Effector memory CD4-positive, alpha-beta T cell (primary cell): Measurements from ENCODE around the gene XRCC6.
"Not testable (repeated sequence)": the region's sequence is repeated elsewhere in the genome, so short reads cannot be mapped to it uniquely, and the experiment has no call there.

Experiments
- DNase-seq, 3 donors: peaks; one replicate each; pipeline ENCODE4 v3.0.0-alpha.2; 2020
- H3K27ac ChIP-seq: 2 replicates; pipeline ENCODE4 v1.7.0; 2013; ENCODE audit warnings: mild to moderate bottlenecking, low read length, moderate library complexity; ENCODE audit not compliant: insufficient read depth, poor library complexity, severe bottlenecking
- H3K27me3 ChIP-seq: replicated peaks from 2 replicates; pipeline ENCODE4 v1.7.0; 2013; ENCODE audit warnings: mild to moderate bottlenecking, low read length; ENCODE audit not compliant: insufficient read depth, control insufficient read depth, poor library complexity, severe bottlenecking
- H3K36me3 ChIP-seq: 2 replicates; pipeline ENCODE4 v1.7.0; 2013; ENCODE audit warnings: mild to moderate bottlenecking, low read length, moderate library complexity; ENCODE audit not compliant: control insufficient read depth, insufficient read depth
- H3K4me1 ChIP-seq: 2 replicates; pipeline ENCODE4 v1.7.0; 2013; ENCODE audit warnings: low read length, mild to moderate bottlenecking; ENCODE audit not compliant: control insufficient read depth, insufficient read depth, poor library complexity, severe bottlenecking
- H3K4me3 ChIP-seq: 2 replicates; pipeline ENCODE4 v1.7.0; 2013; ENCODE audit warnings: low read length, low read depth, mild to moderate bottlenecking; ENCODE audit not compliant: insufficient read depth, poor library complexity, severe bottlenecking
- H3K9me3 ChIP-seq: 2 replicates; pipeline ENCODE4 v1.7.0; 2013; ENCODE audit warnings: mild to moderate bottlenecking, low read length, moderate library complexity; ENCODE audit not compliant: control insufficient read depth

Gene XRCC6

GRCh38 chr22:41579997-41580355 is 41.1 kb upstream of the XRCC6 start:
- H3K9me3 ChIP-seq, result no peaks in the 10 kb centered on the region
- H3K4me3 ChIP-seq, result no peak overlapping the region
- H3K36me3 ChIP-seq, result peaks cover 42% of the 10 kb centered on the region
- H3K27me3 ChIP-seq, result no peaks in the 10 kb centered on the region
- no peak for DNase-seq
- no peak overlapping the region for H3K27ac ChIP-seq
- no peaks in the 10 kb centered on the region for H3K4me1 ChIP-seq

- Histone ChIP-seq H3K9me3 (no peaks in the 10 kb centered on the region), H3K27me3 (no peaks in the 10 kb centered on the region), H3K36me3 (peaks cover 32% of the 10 kb centered on the region), H3K4me3 (no peak overlapping the region), H3K4me1 (no peaks in the 10 kb centered on the region), H3K27ac (no peak overlapping the region)
- no peak for DNase-seq
Measured at GRCh38 chr22:41582694-41583093, 38.4 kb upstream of the XRCC6 start.

- Histone ChIP-seq H3K4me3 (no peak overlapping the region), H3K27ac (no peak overlapping the region), H3K27me3 (no peaks in the 10 kb centered on the region), H3K9me3 (no peaks in the 10 kb centered on the region), H3K4me1 (peaks cover 8% of the 10 kb centered on the region), H3K36me3 (peaks cover 21% of the 10 kb centered on the region)
- no peak for DNase-seq
Measured at GRCh38 chr22:41584881-41585280, 36.2 kb upstream of the XRCC6 start.

GRCh38 chr22:41585898-41586297 is 35.2 kb upstream of the XRCC6 start:
- no peaks in the 10 kb centered on the region for H3K27me3 ChIP-seq
- H3K36me3 ChIP-seq, result peaks cover 21% of the 10 kb centered on the region
- no peak overlapping the region for H3K27ac ChIP-seq
- no peak overlapping the region for H3K4me3 ChIP-seq
- H3K4me1 ChIP-seq, result peaks cover 8% of the 10 kb centered on the region
- no peak for DNase-seq
- no peaks in the 10 kb centered on the region for H3K9me3 ChIP-seq

GRCh38 chr22:41587347-41587723 is 33.8 kb upstream of the XRCC6 start:
- Histone ChIP-seq H3K27me3 (no peaks in the 10 kb centered on the region), H3K27ac (no peak overlapping the region), H3K4me1 (peaks cover 8% of the 10 kb centered on the region), H3K36me3 (peaks cover 21% of the 10 kb centered on the region), H3K9me3 (no peaks in the 10 kb centered on the region), H3K4me3 (no peak overlapping the region)
- DNase-seq, result no peak

GRCh38 chr22:41589391-41590241 is 31.5 kb upstream of the XRCC6 start, which contains the start of gene PMM1:
TSS of gene PMM1 (minus strand) at chr22:41589840. CDS start at chr22:41589805, 35 bp downstream.
- peak; percentile 100 for DNase-seq
- Histone ChIP-seq H3K4me1 (peaks cover 8% of the 10 kb centered on the region), H3K27me3 (no peaks in the 10 kb centered on the region), H3K9me3 (no peaks in the 10 kb centered on the region), H3K36me3 (peaks cover 5% of the 10 kb centered on the region), H3K27ac (peak within 1 kb of the TSS; percentile 63), H3K4me3 (peak within 1 kb of the TSS; percentile 80)

GRCh38 chr22:41593336-41593960 is 27.6 kb upstream of the XRCC6 start:
- H3K9me3 ChIP-seq, H3K36me3 ChIP-seq, H3K4me3 ChIP-seq, DNase-seq, H3K27me3 ChIP-seq, H3K4me1 ChIP-seq, H3K27ac ChIP-seq: not testable (repeated sequence)

- Histone ChIP-seq H3K4me1 (no peaks in the 10 kb centered on the region), H3K27me3 (no peaks in the 10 kb centered on the region), H3K4me3 (no peak overlapping the region), H3K36me3 (peaks cover 2% of the 10 kb centered on the region), H3K27ac (no peak overlapping the region), H3K9me3 (no peaks in the 10 kb centered on the region)
- DNase-seq, result no peak
Measured at GRCh38 chr22:41595703-41596102, 25.4 kb upstream of the XRCC6 start.

GRCh38 chr22:41596776-41597634 is 24.1 kb upstream of the XRCC6 start:
- H3K9me3 ChIP-seq, result no peaks in the 10 kb centered on the region
- DNase-seq, result no peak
- no peak overlapping the region for H3K27ac ChIP-seq
- no peak overlapping the region for H3K4me3 ChIP-seq
- H3K4me1 ChIP-seq, result no peaks in the 10 kb centered on the region
- H3K36me3 ChIP-seq, result peaks cover 6% of the 10 kb centered on the region
- H3K27me3 ChIP-seq, result no peaks in the 10 kb centered on the region

GRCh38 chr22:41597635-41597953 is 23.5 kb upstream of the XRCC6 start:
- Histone ChIP-seq H3K27me3 (no peaks in the 10 kb centered on the region), H3K9me3 (no peaks in the 10 kb centered on the region), H3K4me3 (no peak overlapping the region), H3K36me3 (peaks cover 6% of the 10 kb centered on the region), H3K27ac (no peak overlapping the region), H3K4me1 (no peaks in the 10 kb centered on the region)
- DNase-seq, result no peak
